PC-9 (cell line): Measurements from ENCODE around the gene NCOA5.

Experiments used
- CTCF ChIP-seq: fragments of 200-600 bp; sonication (generic); conservative IDR thresholded peaks from 2 replicates; pipeline ENCODE4 v1.6.1; 2017; ENCODE audit warnings: mixed run types, antibody characterized with exemption, mild to moderate bottlenecking, moderate library complexity
- EZH2 ChIP-seq: fragments of 200-600 bp; sonication (generic); IDR thresholded peaks from 2 replicates; pipeline ENCODE4 v1.8.0; 2017; ENCODE audit warnings: antibody characterized with exemption, low read depth

- TF ChIP-seq CTCF (no peak), EZH2 (no peak)
These were observed 31.0 kb downstream of the NCOA5 start for GRCh38 chr20:46058599-46059281.
